Lung (tissue), 12 donors: Measurements from ENCODE around the gene PARVB. TPM values are rescaled to one million over a fixed set of nuclear protein-coding genes. Genes with fewer than 3 reads are reported as not detected.

ENCODE experiments used
- ATAC-seq: fragments of 200-7000 bp; cut with Tn5 transposase; one replicate; pipeline ENCODE4 v1.9.1; 2020; ENCODE audit warnings: moderate number of reproducible peaks; ENCODE audit not compliant: insufficient read depth, low FRiP score
- DNase-seq, 3 donors: peaks; one replicate each; pipeline ENCODE4 v3.0.0-alpha.2; 2013 to 2017
- H3K27ac ChIP-seq, 2 donors: one replicate each; pipeline ENCODE4 v1.5.1; 2013; ENCODE audit warnings: mild to moderate bottlenecking in 2 of 2, moderate library complexity in 2 of 2, control low read depth in 1 of 2, inconsistent platforms in 1 of 2, low read depth in 1 of 2, low read length in 1 of 2
- H3K27me3 ChIP-seq, 3 donors: one replicate each; pipeline ENCODE4 v1.5.1; 2013; ENCODE audit warnings: low read length in 2 of 3; ENCODE audit not compliant: control insufficient read depth in 3 of 3, insufficient read depth in 3 of 3
- H3K36me3 ChIP-seq, 4 donors: one replicate each; pipeline ENCODE4 v1.5.1; 2013; ENCODE audit warnings: low read length in 4 of 4, mild to moderate bottlenecking in 1 of 4, moderate library complexity in 1 of 4; ENCODE audit not compliant: control insufficient read depth in 4 of 4, insufficient read depth in 4 of 4
- H3K4me1 ChIP-seq, 5 donors: one replicate each; pipeline ENCODE4 v1.5.1; 2013; ENCODE audit warnings: low read length in 5 of 5, mild to moderate bottlenecking in 2 of 5, moderate library complexity in 1 of 5; ENCODE audit not compliant: control insufficient read depth in 5 of 5, insufficient read depth in 5 of 5
- H3K4me3 ChIP-seq: one replicate; pipeline ENCODE4 v1.5.1; 2013; ENCODE audit warnings: mild to moderate bottlenecking, control low read depth, moderate library complexity
- H3K9ac ChIP-seq, 2 donors: one replicate each; pipeline ENCODE4 v1.5.1; 2013; ENCODE audit warnings: low read length in 2 of 2, control low read depth in 1 of 2; ENCODE audit not compliant: insufficient read depth in 1 of 2
- H3K9me3 ChIP-seq, 4 donors: one replicate each; pipeline ENCODE4 v1.5.1; 2013; ENCODE audit warnings: low read length in 3 of 4, mild to moderate bottlenecking in 1 of 4, moderate library complexity in 1 of 4; ENCODE audit not compliant: control insufficient read depth in 4 of 4, insufficient read depth in 3 of 4
- CTCF ChIP-seq: IDR thresholded peaks from 2 replicates; pipeline ENCODE4 v1.5.1; 2012; ENCODE audit warnings: mild to moderate bottlenecking; ENCODE audit errors: control extremely low read depth, extremely low read depth
- WGBS, 2 donors: extraction: QIAGEN DNeasy Blood & Tissue Kit; methylation state at CpG; one replicate each; pipeline ENCODE4 v1.1.7; 2013; 5-methylcytosine and 5-hydroxymethylcytosine counted together
- polyA plus RNA-seq, 2 donors: library from polyadenylated mRNA; stranded (reverse); fragments of 200-250 nt; gene quantifications; one replicate each; pipeline ENCODE4 v1.2.1, GENCODE V29; 2013
- total RNA-seq, 2 donors: library from RNA; depleted of rRNA in 1 of 2; stranded (reverse); fragments of >200 nt in 1 of 2; gene quantifications; one replicate each; pipeline ENCODE4 v1.2.1, GENCODE V29; 2014 to 2021
- donor health status: control.
- donor health status: control.
- donor health status: Bipolar disorder and iron deficiency.
- donor health status: healthy.
- donor health status: DM: yes; HTN: yes; CAD: no.

The PARVB gene
- total and polyA plus RNA-seq, 4 donors: 16.9 to 64.2 (median 49.7) TPM

- Histone ChIP-seq H3K9me3 (peaks cover 0 to 3% (median 0%) of the 10 kb centered on the region in 4 donors), H3K27ac (no peak overlapping the region), H3K4me3 (no peak overlapping the region), H3K27me3 (no peaks in the 10 kb centered on the region), H3K36me3 (no peaks in the 10 kb centered on the region), H3K4me1 (peaks cover 0 to 27% (median 0%) of the 10 kb centered on the region in 5 donors), H3K9ac (no peak overlapping the region)
- no peak for DNase-seq
- ATAC-seq: no peak
- TF ChIP-seq CTCF: no peak
- WGBS, 2 donors: 96% methylated on average over 11 of the region's 11 CpGs
Observed at GRCh38 chr22:44084044-44084772, 60.1 kb downstream of the PARVB start.

GRCh38 chr22:44085743-44086270 is 61.7 kb downstream of the PARVB start:
- H3K4me1 ChIP-seq: peaks cover 0 to 29% (median 3%) of the 10 kb centered on the region in 5 donors
- H3K36me3 ChIP-seq: no peaks in the 10 kb centered on the region
- peak in 2 of 3 donors; percentile 45 to 64 for DNase-seq
- H3K9ac ChIP-seq: peak overlapping the region in 1 of 2 donors; percentile 7
- 63 to 73% methylated on average over 11 of the region's 11 CpGs for WGBS, 2 donors
- H3K9me3 ChIP-seq: peaks cover 0 to 3% (median 0%) of the 10 kb centered on the region in 4 donors
- ATAC-seq: no peak
- H3K4me3 ChIP-seq: no peak overlapping the region
- TF ChIP-seq CTCF: peak; percentile 1
- H3K27ac ChIP-seq: no peak overlapping the region
- no peaks in the 10 kb centered on the region for H3K27me3 ChIP-seq

GRCh38 chr22:44086271-44087088 is 62.4 kb downstream of the PARVB start:
- H3K27ac ChIP-seq: no peak overlapping the region
- WGBS, 2 donors: 69 to 80% methylated on average over 17 of the region's 17 CpGs
- no peak for TF ChIP-seq CTCF
- ATAC-seq (no peak), DNase-seq (peak; percentile 72 to 88 (median 82))
- H3K9ac ChIP-seq: peak overlapping the region in 1 of 2 donors; percentile 7
- no peaks in the 10 kb centered on the region for H3K36me3 ChIP-seq
- H3K4me1 ChIP-seq: peaks cover 0 to 29% (median 3%) of the 10 kb centered on the region in 5 donors
- H3K27me3 ChIP-seq: no peaks in the 10 kb centered on the region
- peaks cover 0 to 3% (median 0%) of the 10 kb centered on the region in 4 donors for H3K9me3 ChIP-seq
- no peak overlapping the region for H3K4me3 ChIP-seq
